Keratinocyte (primary cell): Measurements from ENCODE around the gene SCAMP2. TPM values are rescaled to one million over a fixed set of nuclear protein-coding genes. Genes with fewer than 3 reads are reported as not detected.

Source experiments
- DNase-seq: peaks from one replicate; pipeline ENCODE4 v3.0.0-alpha.2; 2011; ENCODE audit warnings: low read depth, missing footprints, low spot score
- FAIRE-seq: peaks from 2 replicates; lab custom pipeline; 2011; peaks lifted over from hg19 to GRCh38; lab: Jason Lieb, UNC
- H2AFZ ChIP-seq: 2 replicates; pipeline ENCODE4 v1.6.0; 2012; ENCODE audit warnings: low read length, control low read depth, inconsistent platforms; ENCODE audit not compliant: control insufficient read depth
- H3K27ac ChIP-seq: 2 replicates; pipeline ENCODE4 v1.5.1; 2011; ENCODE audit warnings: low read length; ENCODE audit not compliant: control insufficient read depth, insufficient read depth
- H3K27me3 ChIP-seq: 3 replicates; pipeline ENCODE4 v1.6.0; 2011; ENCODE audit warnings: low read length; ENCODE audit not compliant: control insufficient read depth, insufficient read depth; ENCODE audit errors: extremely low read depth
- H3K36me3 ChIP-seq, 2 experiments: 2 replicates in 1 of 2; 3 replicates in 1 of 2; pipeline ENCODE4 v1.5.1; 2011; ENCODE audit warnings: low read length in 2 of 2, mild to moderate bottlenecking in 1 of 2; ENCODE audit not compliant: control insufficient read depth in 2 of 2, insufficient read depth in 2 of 2; ENCODE audit errors: extremely low read depth in 1 of 2
- H3K4me1 ChIP-seq: 3 replicates; pipeline ENCODE4 v1.5.1; 2011; ENCODE audit warnings: low read length; ENCODE audit not compliant: control insufficient read depth, insufficient read depth; ENCODE audit errors: extremely low read depth
- H3K4me2 ChIP-seq: 3 replicates; pipeline ENCODE4 v1.6.0; 2011; ENCODE audit warnings: low read depth, low read length; ENCODE audit not compliant: control insufficient read depth, insufficient read depth; ENCODE audit errors: extremely low read depth
- H3K4me3 ChIP-seq, 3 experiments: fragments of 200-600 bp in 1 of 3; sonication (generic) in 1 of 3; 2 replicates in 2 of 3; 3 replicates in 1 of 3; pipeline ENCODE4 v1.5.1; 2011 to 2016; ENCODE audit warnings: low read length in 3 of 3, mild to moderate bottlenecking in 3 of 3, control low read depth in 2 of 3, inconsistent platforms in 1 of 3, low read depth in 1 of 3, mixed read lengths in 1 of 3, mixed run types in 1 of 3, moderate library complexity in 1 of 3; ENCODE audit not compliant: control insufficient read depth in 2 of 3, insufficient read depth in 2 of 3; ENCODE audit errors: extremely low read depth in 1 of 3
- H3K79me2 ChIP-seq: 2 replicates; pipeline ENCODE4 v1.6.0; 2012; ENCODE audit warnings: low read length; ENCODE audit not compliant: control insufficient read depth, insufficient read depth
- H3K9ac ChIP-seq: 3 replicates; pipeline ENCODE4 v1.6.0; 2011; ENCODE audit warnings: low read length; ENCODE audit not compliant: control insufficient read depth, insufficient read depth; ENCODE audit errors: extremely low read depth
- H3K9me1 ChIP-seq: 3 replicates; pipeline ENCODE4 v1.6.0; 2011; ENCODE audit warnings: low read length; ENCODE audit not compliant: control insufficient read depth, insufficient read depth; ENCODE audit errors: extremely low read depth
- H3K9me3 ChIP-seq: 2 replicates; pipeline ENCODE4 v1.5.1; 2012; ENCODE audit warnings: low read depth, low read length; ENCODE audit not compliant: control insufficient read depth
- H4K20me1 ChIP-seq: 3 replicates; pipeline ENCODE4 v1.6.0; 2011; ENCODE audit warnings: low read length; ENCODE audit not compliant: control insufficient read depth, insufficient read depth; ENCODE audit errors: extremely low read depth
- CTCF ChIP-seq, 3 experiments: IDR thresholded peaks in 1 of 3; conservative IDR thresholded peaks in 1 of 3; optimal IDR thresholded peaks in 1 of 3; 2 replicates in 2 of 3; 3 replicates in 1 of 3; pipeline versions ENCODE3 to v1.5.1; 2011; ENCODE audit warnings: low read length in 3 of 3, mild to moderate bottlenecking in 3 of 3, moderate library complexity in 2 of 3, control low read depth in 1 of 3, inconsistent platforms in 1 of 3; ENCODE audit not compliant: insufficient read depth in 2 of 3; ENCODE audit errors: extremely low read depth in 1 of 3
- EZH2 ChIP-seq: IDR thresholded peaks from one replicate; pipeline ENCODE4 v1.6.1; 2012; ENCODE audit warnings: inconsistent platforms, mild to moderate bottlenecking, low read length, moderate library complexity
- dilution Hi-C: fragments of 300-500 bp; cut with MboI; formaldehyde crosslinking; loops from one replicate; pipeline ENCODE4 v1.7.0; 2020; ENCODE audit warnings: low sequenced_read_pairs; ENCODE audit not compliant: extremely low pct_ligation_motif_present
- polyA plus RNA-seq, 5 experiments: library from polyadenylated mRNA; depleted of rRNA in 3 of 5; stranded (reverse) in 3 of 5; stranded (forward) in 1 of 5; unstranded in 1 of 5; fragments of >200 nt; gene quantifications; 1 replicate in 1 of 5; 2 replicates in 3 of 5; 3 replicates in 1 of 5; pipeline versions ENCODE4 v1.2.1 to v1.2.3, GENCODE V29; 2011 to 2012; ENCODE audit warnings: missing spikeins in 2 of 5, low read depth in 1 of 5, low replicate concordance in 1 of 5

Gene SCAMP2
- polyA plus RNA-seq, 1 donor (not counting 4 experiments of a cell fraction or from before 2014, with no cell fraction given) = 72.8 TPM

DNA sequence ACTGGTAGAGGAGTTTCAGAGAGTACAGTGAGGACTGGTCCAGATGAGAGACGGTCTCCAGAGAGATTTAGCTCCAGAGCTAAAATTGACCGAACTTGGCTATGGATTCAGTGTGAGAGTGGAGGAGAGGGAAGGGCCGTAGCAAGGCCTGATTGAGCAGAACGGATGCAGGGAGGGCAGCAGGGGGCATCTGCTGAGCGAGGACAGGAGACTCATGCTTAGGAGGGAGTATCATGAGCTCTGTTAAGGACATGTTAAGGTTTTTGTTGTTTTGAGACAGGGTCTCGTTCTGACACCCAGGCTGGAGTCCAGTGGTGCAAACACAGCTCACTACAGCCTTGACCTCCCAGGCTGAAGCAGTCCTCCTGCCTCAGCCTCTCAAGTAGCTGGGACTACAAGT, 68.2 kb downstream of the SCAMP2 start:
- Histone ChIP-seq H3K27me3 (no peaks in the 10 kb centered on the region), H3K27ac (no peak overlapping the region), H4K20me1 (peaks cover 3% of the 10 kb centered on the region), H3K4me2 (no peak overlapping the region), H3K9me1 (no peaks in the 10 kb centered on the region), H3K9ac (no peak overlapping the region), H3K79me2 (no peaks in the 10 kb centered on the region), H3K36me3 (peaks cover 24 to 27% of the 10 kb centered on the region in 2 experiments), H3K4me3 (no peak overlapping the region), H3K9me3 (no peaks in the 10 kb centered on the region), H2AFZ (no peak overlapping the region), H3K4me1 (peaks cover 13% of the 10 kb centered on the region)
- DNase-seq (no peak), FAIRE-seq (no peak)
- no peak for TF ChIP-seq EZH2
- TF ChIP-seq CTCF (optimal IDR thresholded peaks at IDR 0.05 in 1 of 3, IDR thresholded peaks at IDR 0.05 in 1 of 3, conservative IDR thresholded peaks at IDR 0.05 in 1 of 3; ENCODE audit: extremely low read depth in 1 of 3, insufficient read depth in 2 of 3, low read length in 3 of 3) = no peak
- dilution Hi-C loops = no loop called here

DNA sequence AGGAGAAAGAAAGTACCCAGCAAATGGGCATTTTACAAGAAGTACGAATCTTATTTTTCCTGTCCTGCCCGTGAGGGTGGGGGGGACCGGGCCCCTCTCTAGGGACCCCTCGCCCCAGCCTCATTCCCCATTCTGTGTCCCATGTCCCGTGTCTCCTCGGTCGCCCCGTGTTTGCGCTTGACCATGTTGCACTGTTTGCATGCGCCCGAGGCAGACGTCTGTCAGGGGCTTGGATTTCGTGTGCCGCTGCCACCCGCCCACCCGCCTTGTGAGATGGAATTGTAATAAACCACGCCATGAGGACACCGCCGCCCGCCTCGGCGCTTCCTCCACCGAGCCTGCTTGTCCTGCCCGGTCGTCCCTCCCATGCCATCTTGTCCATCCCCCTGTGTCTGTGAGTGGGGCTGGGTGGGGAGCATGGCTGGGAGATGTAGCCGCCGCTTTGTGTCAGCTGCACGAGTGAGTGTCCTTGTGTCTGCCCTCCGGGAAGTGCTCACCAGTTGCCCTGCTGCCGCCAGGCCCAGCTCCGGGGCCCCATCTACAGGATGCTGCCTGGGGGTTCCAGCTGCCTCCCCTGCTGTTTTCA, 70.2 kb downstream of the SCAMP2 start:
- dilution Hi-C loops = no loop called here
- Histone ChIP-seq H3K4me3 (no peak overlapping the region), H3K9me3 (no peaks in the 10 kb centered on the region), H4K20me1 (peaks cover under 1% of the 10 kb centered on the region), H3K9ac (no peak overlapping the region), H3K79me2 (peaks cover 6% of the 10 kb centered on the region), H3K4me2 (no peak overlapping the region), H3K36me3 (peaks cover 31 to 35% of the 10 kb centered on the region in 2 experiments), H3K4me1 (peaks cover 17% of the 10 kb centered on the region), H3K9me1 (no peaks in the 10 kb centered on the region), H2AFZ (no peak overlapping the region), H3K27ac (no peak overlapping the region), H3K27me3 (no peaks in the 10 kb centered on the region)
- DNase-seq (no peak), FAIRE-seq (no peak)
- TF ChIP-seq EZH2 (no peak), CTCF (optimal IDR thresholded peaks at IDR 0.05 in 1 of 3, IDR thresholded peaks at IDR 0.05 in 1 of 3, conservative IDR thresholded peaks at IDR 0.05 in 1 of 3; ENCODE audit: extremely low read depth in 1 of 3, insufficient read depth in 2 of 3, low read length in 3 of 3) (no peak)
